AG10803 (cell line): Measurements from ENCODE around the gene OLA1.
A peak's percentile ranks its signal among the peaks of the same experiment; 100 is the strongest.

Source experiments
- DNase-seq: peaks from one replicate; pipeline ENCODE4 v3.0.0; 2010; ENCODE audit warnings: low read depth
- H3K4me3 ChIP-seq: 2 replicates; pipeline ENCODE4 v1.5.1; 2011; ENCODE audit warnings: mild to moderate bottlenecking, low read length, control low read depth
- CTCF ChIP-seq: conservative IDR thresholded peaks from 2 replicates; pipeline ENCODE4 v1.5.1; 2011; ENCODE audit warnings: mild to moderate bottlenecking, low read length, control low read depth, inconsistent platforms

OLA1 gene

DNA sequence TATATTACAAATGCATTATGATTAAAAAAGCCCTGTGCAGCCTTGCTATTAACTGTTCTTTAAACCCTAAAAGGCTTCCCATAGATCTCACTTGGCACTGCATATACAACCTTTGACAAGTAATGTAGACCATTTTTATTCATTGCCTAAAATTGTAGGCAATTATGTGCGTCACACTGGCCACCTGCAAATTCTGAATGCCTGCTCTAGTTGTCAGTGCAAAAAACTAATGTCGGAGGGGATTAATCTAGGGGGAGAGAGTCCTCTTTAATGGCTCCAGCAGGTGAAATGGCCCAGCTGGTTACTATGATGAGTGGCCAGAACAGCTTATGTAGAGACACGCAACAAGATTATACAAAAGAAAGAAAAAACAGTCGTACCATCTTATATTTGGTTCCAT, 123.2 kb downstream of the OLA1 start:
- H3K4me3 ChIP-seq: no peak overlapping the region
- TF ChIP-seq CTCF: no peak
- DNase-seq: no peak

DNA sequence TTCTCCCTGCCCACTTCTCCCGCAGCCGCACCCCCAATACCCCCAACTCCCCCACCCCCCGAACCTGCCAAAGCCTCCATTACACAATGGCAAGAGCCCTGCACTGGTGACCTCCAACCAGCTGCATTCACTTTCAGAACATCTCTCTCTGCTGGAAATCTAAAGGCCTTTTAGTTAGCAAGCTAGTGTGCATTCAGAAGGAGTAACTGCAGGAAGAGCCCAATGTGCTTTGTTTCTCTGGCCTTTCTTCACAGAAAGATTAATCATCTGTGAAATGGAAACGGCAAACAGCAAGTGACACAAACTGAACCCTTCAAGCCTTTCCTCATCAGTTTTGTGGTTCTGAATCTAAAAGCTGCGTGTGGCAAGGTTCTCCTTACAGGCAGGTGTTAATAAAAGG, 124.2 kb downstream of the OLA1 start:
- TF ChIP-seq CTCF: no peak
- no peak overlapping the region for H3K4me3 ChIP-seq
- no peak for DNase-seq

GRCh38 chr2:174122185-174122584, 126.1 kb downstream of the OLA1 start:
- H3K4me3 ChIP-seq: no peak overlapping the region
- TF ChIP-seq CTCF: no peak
- peak; percentile 30 for DNase-seq

DNA sequence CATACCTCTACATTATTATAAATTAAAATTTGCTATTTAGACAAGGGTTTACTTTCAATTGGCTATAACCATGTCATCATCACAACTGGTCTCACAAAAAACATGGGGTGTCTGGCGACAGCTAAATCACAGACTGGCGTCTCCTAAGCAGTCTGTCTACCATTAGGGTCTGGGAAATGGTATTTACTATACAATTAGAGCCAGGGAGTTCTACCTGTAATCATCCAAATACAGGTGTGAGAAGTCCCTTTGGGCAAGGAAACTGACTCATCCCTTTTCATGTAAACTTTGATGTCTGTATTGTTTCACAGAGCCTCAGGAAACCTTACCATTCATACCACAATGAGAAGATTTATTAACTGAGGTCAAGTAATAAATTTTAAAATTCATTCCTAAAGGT, 126.7 kb downstream of the OLA1 start:
- no peak overlapping the region for H3K4me3 ChIP-seq

GRCh38 chr2:174121175-174121574, 127.2 kb downstream of the OLA1 start:
- DNase-seq: no peak
- H3K4me3 ChIP-seq: no peak overlapping the region
- TF ChIP-seq CTCF: no peak

More for the DNA sequence above, 126.7 kb downstream of the OLA1 start:
- no peak for DNase-seq
- TF ChIP-seq CTCF: no peak

- no peak overlapping the region for H3K4me3 ChIP-seq
- no peak for DNase-seq
- TF ChIP-seq CTCF: no peak
Observed at GRCh38 chr2:174120346-174120745, 128.0 kb downstream of the OLA1 start.

DNA sequence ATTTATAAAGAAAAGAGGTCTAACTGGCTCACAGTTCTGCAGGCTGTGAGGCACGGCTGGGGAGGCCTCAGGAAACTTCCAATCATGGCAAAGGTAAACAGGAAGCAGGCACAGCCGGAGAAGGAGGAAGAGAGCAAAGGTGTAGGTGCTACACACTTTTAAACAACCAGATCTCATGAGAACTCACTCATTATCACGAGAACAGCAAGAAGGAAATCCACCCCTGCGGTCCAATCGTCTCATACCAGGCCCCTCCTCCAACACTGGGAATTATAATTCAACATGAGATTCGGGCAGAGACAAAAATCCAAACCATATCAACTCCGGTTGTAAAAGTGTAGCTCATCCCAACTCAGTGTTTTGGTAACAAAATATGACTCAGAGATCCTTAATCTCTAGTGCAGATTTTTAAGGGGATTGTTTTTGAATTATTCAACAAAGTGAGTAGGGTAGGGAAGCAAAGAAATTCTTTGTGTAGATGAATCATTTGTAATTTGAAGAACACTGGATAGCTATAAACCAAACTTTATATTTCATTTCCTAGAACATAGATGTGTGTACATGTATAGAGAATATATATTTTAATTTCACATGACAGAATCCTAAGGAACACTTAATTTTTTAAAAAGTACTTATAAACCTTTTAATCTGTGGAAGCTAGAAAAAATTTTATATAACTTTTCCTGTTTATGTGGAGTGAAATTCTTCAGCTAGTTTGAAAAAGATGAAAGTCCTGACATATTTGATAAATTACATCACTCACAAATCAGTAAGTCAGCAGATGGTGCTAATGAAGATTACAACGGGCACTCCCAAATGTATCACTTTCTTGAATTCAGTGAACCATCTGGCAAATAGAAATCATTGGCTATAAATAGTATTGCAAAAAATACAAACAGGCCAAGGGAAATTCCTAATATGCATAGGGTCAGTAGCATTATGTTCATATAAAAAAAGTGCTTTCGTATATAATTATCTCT, 130.1 kb downstream of the OLA1 start:
- H3K4me3 ChIP-seq: no peak overlapping the region
- no peak for TF ChIP-seq CTCF
- DNase-seq: peak; percentile 77
